GM12878 (cell line): ENCODE measurements around the gene IRF9. TPM values are rescaled to one million over a fixed set of nuclear protein-coding genes. Genes with fewer than 3 reads are reported as not detected.

ENCODE experiments used
- ASH2L ChIP-seq: fragments of 300-600, 200-600 bp; sonication (generic); IDR thresholded peaks from 2 replicates; pipeline ENCODE4 v1.6.1; 2017; ENCODE audit warnings: low read depth, mild to moderate bottlenecking, borderline replicate concordance
- BHLHE40 ChIP-seq, 2 experiments: fragments of 450-650 bp in 1 of 2; IDR thresholded peaks; 2 replicates each; pipeline ENCODE4 v1.6.1; 2011 to 2017; ENCODE audit warnings: low read depth in 2 of 2, borderline replicate concordance in 1 of 2, improper control_type of control experiment in 1 of 2, low read length in 1 of 2, mild to moderate bottlenecking in 1 of 2
- CHD2 ChIP-seq: IDR thresholded peaks from 2 replicates; pipeline ENCODE4 v1.6.1; 2011; ENCODE audit warnings: low read depth, low read length, improper control_type of control experiment, borderline replicate concordance
- ETV6 ChIP-seq, 2 experiments: fragments of 450-650 bp in 1 of 2; IDR thresholded peaks in 1 of 2; conservative IDR thresholded peaks in 1 of 2; 2 replicates each; pipeline ENCODE4 v1.6.1; 2014; ENCODE audit warnings: antibody characterized with exemption in 1 of 2, borderline replicate concordance in 1 of 2, low read depth in 1 of 2, mild to moderate bottlenecking in 1 of 2, moderate library complexity in 1 of 2
- FOS ChIP-seq: IDR thresholded peaks from 3 replicates; pipeline ENCODE4 v1.6.1; 2011; ENCODE audit warnings: borderline replicate concordance; ENCODE audit not compliant: insufficient read length; ENCODE audit errors: extremely low read depth
- IRF4 ChIP-seq: IDR thresholded peaks from 2 replicates; pipeline ENCODE4 v1.6.1; 2011; ENCODE audit warnings: low read depth, low read length
- MXI1 ChIP-seq: fragments of 150-350 bp; IDR thresholded peaks from 2 replicates; pipeline ENCODE4 v1.6.1; 2011; ENCODE audit warnings: low read depth, mild to moderate bottlenecking, inconsistent platforms, low read length, improper control_type of control experiment
- NFYA ChIP-seq: IDR thresholded peaks from 2 replicates; pipeline ENCODE4 v1.6.1; 2011; ENCODE audit warnings: low read depth, mild to moderate bottlenecking, low read length, improper control_type of control experiment, borderline replicate concordance
- POLR2A ChIP-seq: IDR thresholded peaks from 2 replicates; pipeline ENCODE4 v1.6.1; 2011; ENCODE audit warnings: low read depth, mild to moderate bottlenecking, low read length
- RFX5 ChIP-seq: IDR thresholded peaks from 2 replicates; pipeline ENCODE4 v1.6.1; 2011; ENCODE audit warnings: low read depth, low read length, improper control_type of control experiment
- YY1 ChIP-seq: IDR thresholded peaks from 2 replicates; pipeline ENCODE4 v1.6.1; 2011; ENCODE audit warnings: low read depth, mild to moderate bottlenecking, low read length
- ZNF207 ChIP-seq: fragments of 450-650 bp; IDR thresholded peaks from 2 replicates; pipeline ENCODE4 v1.6.1; 2014; ENCODE audit warnings: antibody characterized with exemption, mild to moderate bottlenecking, borderline replicate concordance
- ZNF24 ChIP-seq: fragments of 450-650 bp; IDR thresholded peaks from 2 replicates; pipeline ENCODE4 v1.6.1; 2017; ENCODE audit warnings: antibody characterized with exemption, mild to moderate bottlenecking
- polyA plus RNA-seq, 11 experiments: library from polyadenylated mRNA; depleted of rRNA in 4 of 11; unstranded in 6 of 11; stranded (reverse) in 5 of 11; fragments of >200 nt; fragmentation: Nextera tagmentation in 4 of 11; fragmentation: Illumina TruSeq in 1 of 11; extraction: Ambion mirVana in 4 of 11; extraction: Trizol in 1 of 11; gene quantifications; 1 replicate in 1 of 11; 2 replicates in 10 of 11; pipeline versions ENCODE4 v1.2.1 to v1.2.3, GENCODE V29; 2011 to 2016; ENCODE audit warnings: inconsistent platforms in 2 of 11, missing spikeins in 2 of 11, low read depth in 1 of 11
- total RNA-seq, 4 experiments: library from RNA; depleted of rRNA in 3 of 4; stranded (reverse); fragments of >200 nt in 3 of 4; fragmentation: Illumina TruSeq in 1 of 4; extraction: Trizol in 1 of 4; gene quantifications; 2 replicates each; pipeline versions ENCODE4 v1.2.1 to v1.2.3, GENCODE V29; 2013 to 2021
- TF ChIP-seq, protein P1 (sequence below): fragments of 450-650 bp; IDR thresholded peaks from 2 replicates; pipeline ENCODE4 v1.6.1; 2016; ENCODE audit warnings: mild to moderate bottlenecking, moderate library complexity, borderline replicate concordance
- TF ChIP-seq, protein P2 (sequence below): IDR thresholded peaks from 2 replicates; pipeline ENCODE4 v1.6.1; 2011; ENCODE audit warnings: borderline replicate concordance, low read depth, mild to moderate bottlenecking, moderate library complexity, low read length; ENCODE audit not compliant: insufficient read depth, poor library complexity, severe bottlenecking
- TF ChIP-seq, protein P3 (sequence below): IDR thresholded peaks from 2 replicates; pipeline ENCODE4 v1.6.1; 2011; ENCODE audit warnings: low read depth, mild to moderate bottlenecking, low read length, moderate library complexity, borderline replicate concordance; ENCODE audit errors: extremely low read depth
- TF ChIP-seq, protein P4 (sequence below): fragments of 150-350 bp; IDR thresholded peaks from 2 replicates; pipeline ENCODE4 v1.6.1; 2014; ENCODE audit warnings: mild to moderate bottlenecking, low read depth, low read length
- TF ChIP-seq, protein P5 (sequence below): fragments of 450-650 bp; IDR thresholded peaks from 2 replicates; pipeline ENCODE4 v1.6.1; 2018; ENCODE audit warnings: mild to moderate bottlenecking, low read depth, moderate library complexity; ENCODE audit not compliant: partially characterized antibody

The IRF9 gene
- total and polyA plus RNA-seq, 10 of the 15 experiments (the other 5 are each of a cell fraction or from before 2014, with no cell fraction given): 47.6 to 234 (median 148) TPM

DNA sequence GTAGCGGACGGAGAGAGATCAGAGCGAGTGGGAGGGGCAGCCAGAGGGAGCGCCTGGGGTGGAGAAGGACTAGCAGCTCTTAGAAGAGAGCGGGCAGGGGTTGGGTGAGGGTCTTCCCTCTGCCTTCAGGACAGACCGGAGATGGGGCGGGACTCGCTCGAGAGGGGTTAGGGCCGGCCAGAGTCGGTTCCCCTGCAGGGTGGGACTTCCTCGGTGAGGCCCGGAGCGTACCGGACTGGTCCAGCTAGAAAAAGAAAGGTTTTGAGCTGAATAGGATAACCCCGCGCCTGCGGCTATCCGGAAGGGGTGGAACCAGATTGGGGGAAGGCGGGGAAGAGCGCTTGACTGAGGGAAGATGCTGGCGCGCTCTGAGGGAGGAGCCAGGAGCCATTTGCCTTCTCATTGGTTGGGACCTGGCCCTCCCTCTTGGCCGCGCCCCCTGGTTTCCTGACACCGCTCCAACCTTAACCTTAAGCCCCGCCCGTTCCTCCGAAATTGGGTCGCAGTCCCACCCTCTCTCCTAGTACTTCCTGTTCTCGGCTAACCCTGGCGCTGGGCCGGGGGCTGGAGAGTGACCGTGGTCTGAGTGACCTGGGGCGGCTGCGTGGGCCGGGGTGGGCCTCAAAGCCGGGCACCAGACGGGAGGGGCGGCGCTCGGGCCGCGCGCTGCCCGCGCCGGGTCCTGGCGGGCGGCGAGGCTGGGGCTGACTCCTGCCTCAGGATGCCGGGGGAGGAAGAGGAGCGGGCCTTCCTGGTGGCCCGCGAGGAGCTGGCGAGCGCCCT is 13.9 kb upstream of the IRF9 start, which contains the start of gene RNF31 (continued):
- TF ChIP-seq, protein P1, sequence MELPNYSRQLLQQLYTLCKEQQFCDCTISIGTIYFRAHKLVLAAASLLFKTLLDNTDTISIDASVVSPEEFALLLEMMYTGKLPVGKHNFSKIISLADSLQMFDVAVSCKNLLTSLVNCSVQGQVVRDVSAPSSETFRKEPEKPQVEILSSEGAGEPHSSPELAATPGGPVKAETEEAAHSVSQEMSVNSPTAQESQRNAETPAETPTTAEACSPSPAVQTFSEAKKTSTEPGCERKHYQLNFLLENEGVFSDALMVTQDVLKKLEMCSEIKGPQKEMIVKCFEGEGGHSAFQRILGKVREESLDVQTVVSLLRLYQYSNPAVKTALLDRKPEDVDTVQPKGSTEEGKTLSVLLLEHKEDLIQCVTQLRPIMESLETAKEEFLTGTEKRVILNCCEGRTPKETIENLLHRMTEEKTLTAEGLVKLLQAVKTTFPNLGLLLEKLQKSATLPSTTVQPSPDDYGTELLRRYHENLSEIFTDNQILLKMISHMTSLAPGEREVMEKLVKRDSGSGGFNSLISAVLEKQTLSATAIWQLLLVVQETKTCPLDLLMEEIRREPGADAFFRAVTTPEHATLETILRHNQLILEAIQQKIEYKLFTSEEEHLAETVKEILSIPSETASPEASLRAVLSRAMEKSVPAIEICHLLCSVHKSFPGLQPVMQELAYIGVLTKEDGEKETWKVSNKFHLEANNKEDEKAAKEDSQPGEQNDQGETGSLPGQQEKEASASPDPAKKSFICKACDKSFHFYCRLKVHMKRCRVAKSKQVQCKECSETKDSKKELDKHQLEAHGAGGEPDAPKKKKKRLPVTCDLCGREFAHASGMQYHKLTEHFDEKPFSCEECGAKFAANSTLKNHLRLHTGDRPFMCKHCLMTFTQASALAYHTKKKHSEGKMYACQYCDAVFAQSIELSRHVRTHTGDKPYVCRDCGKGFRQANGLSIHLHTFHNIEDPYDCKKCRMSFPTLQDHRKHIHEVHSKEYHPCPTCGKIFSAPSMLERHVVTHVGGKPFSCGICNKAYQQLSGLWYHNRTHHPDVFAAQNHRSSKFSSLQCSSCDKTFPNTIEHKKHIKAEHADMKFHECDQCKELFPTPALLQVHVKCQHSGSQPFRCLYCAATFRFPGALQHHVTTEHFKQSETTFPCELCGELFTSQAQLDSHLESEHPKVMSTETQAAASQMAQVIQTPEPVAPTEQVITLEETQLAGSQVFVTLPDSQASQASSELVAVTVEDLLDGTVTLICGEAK: peak; percentile 75; the same call in 1 of the 2 replicates
- TF ChIP-seq ASH2L (no peak), IRF4 (no peak), ZNF24 (peak; percentile 53; the same call in 1 of the 2 replicates), NFYA (no peak), ETV6 (conservative IDR thresholded peaks at IDR 0.05 in 1 of 2, IDR thresholded peaks at IDR 0.05 in 1 of 2; ENCODE audit: borderline replicate concordance in 1 of 2, low read depth in 1 of 2) (no peak), POLR2A (peak; percentile 28), RFX5 (no peak; the same call in 1 of the 2 replicates), MXI1 (peak; percentile 14), ZNF207 (0 out of 2 replicates have a peak, but pooled peaks have one; percentile 37), FOS (no peak), YY1 (no peak), CHD2 (no peak), BHLHE40 (IDR thresholded peaks at IDR 0.05; ENCODE audit: borderline replicate concordance in 1 of 2, low read depth in 2 of 2, low read length in 1 of 2) (peak in 1 of 2 experiments; percentile 24; a peak in 1 of 4 replicates)
- TF ChIP-seq, protein P2, sequence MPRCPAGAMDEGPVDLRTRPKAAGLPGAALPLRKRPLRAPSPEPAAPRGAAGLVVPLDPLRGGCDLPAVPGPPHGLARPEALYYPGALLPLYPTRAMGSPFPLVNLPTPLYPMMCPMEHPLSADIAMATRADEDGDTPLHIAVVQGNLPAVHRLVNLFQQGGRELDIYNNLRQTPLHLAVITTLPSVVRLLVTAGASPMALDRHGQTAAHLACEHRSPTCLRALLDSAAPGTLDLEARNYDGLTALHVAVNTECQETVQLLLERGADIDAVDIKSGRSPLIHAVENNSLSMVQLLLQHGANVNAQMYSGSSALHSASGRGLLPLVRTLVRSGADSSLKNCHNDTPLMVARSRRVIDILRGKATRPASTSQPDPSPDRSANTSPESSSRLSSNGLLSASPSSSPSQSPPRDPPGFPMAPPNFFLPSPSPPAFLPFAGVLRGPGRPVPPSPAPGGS: no peak
- TF ChIP-seq, protein P3, sequence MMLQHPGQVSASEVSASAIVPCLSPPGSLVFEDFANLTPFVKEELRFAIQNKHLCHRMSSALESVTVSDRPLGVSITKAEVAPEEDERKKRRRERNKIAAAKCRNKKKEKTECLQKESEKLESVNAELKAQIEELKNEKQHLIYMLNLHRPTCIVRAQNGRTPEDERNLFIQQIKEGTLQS: no peak
- TF ChIP-seq, protein P4, sequence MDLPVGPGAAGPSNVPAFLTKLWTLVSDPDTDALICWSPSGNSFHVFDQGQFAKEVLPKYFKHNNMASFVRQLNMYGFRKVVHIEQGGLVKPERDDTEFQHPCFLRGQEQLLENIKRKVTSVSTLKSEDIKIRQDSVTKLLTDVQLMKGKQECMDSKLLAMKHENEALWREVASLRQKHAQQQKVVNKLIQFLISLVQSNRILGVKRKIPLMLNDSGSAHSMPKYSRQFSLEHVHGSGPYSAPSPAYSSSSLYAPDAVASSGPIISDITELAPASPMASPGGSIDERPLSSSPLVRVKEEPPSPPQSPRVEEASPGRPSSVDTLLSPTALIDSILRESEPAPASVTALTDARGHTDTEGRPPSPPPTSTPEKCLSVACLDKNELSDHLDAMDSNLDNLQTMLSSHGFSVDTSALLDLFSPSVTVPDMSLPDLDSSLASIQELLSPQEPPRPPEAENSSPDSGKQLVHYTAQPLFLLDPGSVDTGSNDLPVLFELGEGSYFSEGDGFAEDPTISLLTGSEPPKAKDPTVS: no peak
- TF ChIP-seq, protein P5, sequence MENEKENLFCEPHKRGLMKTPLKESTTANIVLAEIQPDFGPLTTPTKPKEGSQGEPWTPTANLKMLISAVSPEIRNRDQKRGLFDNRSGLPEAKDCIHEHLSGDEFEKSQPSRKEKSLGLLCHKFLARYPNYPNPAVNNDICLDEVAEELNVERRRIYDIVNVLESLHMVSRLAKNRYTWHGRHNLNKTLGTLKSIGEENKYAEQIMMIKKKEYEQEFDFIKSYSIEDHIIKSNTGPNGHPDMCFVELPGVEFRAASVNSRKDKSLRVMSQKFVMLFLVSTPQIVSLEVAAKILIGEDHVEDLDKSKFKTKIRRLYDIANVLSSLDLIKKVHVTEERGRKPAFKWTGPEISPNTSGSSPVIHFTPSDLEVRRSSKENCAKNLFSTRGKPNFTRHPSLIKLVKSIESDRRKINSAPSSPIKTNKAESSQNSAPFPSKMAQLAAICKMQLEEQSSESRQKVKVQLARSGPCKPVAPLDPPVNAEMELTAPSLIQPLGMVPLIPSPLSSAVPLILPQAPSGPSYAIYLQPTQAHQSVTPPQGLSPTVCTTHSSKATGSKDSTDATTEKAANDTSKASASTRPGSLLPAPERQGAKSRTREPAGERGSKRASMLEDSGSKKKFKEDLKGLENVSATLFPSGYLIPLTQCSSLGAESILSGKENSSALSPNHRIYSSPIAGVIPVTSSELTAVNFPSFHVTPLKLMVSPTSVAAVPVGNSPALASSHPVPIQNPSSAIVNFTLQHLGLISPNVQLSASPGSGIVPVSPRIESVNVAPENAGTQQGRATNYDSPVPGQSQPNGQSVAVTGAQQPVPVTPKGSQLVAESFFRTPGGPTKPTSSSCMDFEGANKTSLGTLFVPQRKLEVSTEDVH: peak; percentile 23
